Coronary artery (tissue), 2 donors: ENCODE data around the gene GZMB.
"Not testable (repeated sequence)": the region's sequence is repeated elsewhere in the genome, so short reads cannot be mapped to it uniquely, and the experiment has no call there.

Source experiments
- DNase-seq: peaks from one replicate; pipeline ENCODE4 v3.0.0-alpha.2; 2017; ENCODE audit warnings: low spot score
- H3K27ac ChIP-seq, 2 donors: fragments of 200-600 bp; sonication (generic); one replicate each; pipeline ENCODE4 v1.5.1; 2016 to 2019
- H3K4me3 ChIP-seq: fragments of 200-600 bp; sonication (generic); 2 replicates; pipeline ENCODE4 v1.5.1; 2016; ENCODE audit warnings: mild to moderate bottlenecking, moderate library complexity
- TF ChIP-seq, protein P1 (sequence below): fragments of 200-600 bp; sonication (generic); IDR thresholded peaks from one replicate; pipeline ENCODE4 v1.5.1; 2019; ENCODE audit warnings: antibody characterized with exemption

The GZMB gene

GRCh38 chr14:24659916-24660570 is 26.1 kb upstream of the GZMB start:
- TF ChIP-seq, protein P1, sequence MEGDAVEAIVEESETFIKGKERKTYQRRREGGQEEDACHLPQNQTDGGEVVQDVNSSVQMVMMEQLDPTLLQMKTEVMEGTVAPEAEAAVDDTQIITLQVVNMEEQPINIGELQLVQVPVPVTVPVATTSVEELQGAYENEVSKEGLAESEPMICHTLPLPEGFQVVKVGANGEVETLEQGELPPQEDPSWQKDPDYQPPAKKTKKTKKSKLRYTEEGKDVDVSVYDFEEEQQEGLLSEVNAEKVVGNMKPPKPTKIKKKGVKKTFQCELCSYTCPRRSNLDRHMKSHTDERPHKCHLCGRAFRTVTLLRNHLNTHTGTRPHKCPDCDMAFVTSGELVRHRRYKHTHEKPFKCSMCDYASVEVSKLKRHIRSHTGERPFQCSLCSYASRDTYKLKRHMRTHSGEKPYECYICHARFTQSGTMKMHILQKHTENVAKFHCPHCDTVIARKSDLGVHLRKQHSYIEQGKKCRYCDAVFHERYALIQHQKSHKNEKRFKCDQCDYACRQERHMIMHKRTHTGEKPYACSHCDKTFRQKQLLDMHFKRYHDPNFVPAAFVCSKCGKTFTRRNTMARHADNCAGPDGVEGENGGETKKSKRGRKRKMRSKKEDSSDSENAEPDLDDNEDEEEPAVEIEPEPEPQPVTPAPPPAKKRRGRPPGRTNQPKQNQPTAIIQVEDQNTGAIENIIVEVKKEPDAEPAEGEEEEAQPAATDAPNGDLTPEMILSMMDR = no peak
- DNase-seq = no peak
- Histone ChIP-seq H3K27ac (no peak overlapping the region), H3K4me3 (no peak overlapping the region)

DNA sequence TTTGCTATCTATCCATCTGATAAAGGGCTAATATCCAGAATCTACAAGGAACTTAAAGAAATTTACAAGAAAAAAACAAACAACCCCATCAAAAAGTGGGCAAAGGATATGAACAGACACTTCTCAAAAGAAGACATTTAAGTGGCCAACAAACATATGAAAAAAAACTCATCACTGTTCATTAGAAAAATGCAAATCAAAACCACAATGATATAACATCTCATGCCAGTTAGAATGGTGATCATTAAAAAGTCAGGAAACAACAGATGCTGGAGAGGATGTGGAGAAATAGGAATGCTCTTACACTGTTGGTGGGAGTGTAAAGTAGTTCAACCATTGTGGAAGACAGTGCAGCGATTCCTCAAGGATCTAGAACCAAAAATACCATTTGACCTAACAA is 14.4 kb upstream of the GZMB start:
- DNase-seq, H3K27ac ChIP-seq, H3K4me3 ChIP-seq: not testable (repeated sequence)

DNA sequence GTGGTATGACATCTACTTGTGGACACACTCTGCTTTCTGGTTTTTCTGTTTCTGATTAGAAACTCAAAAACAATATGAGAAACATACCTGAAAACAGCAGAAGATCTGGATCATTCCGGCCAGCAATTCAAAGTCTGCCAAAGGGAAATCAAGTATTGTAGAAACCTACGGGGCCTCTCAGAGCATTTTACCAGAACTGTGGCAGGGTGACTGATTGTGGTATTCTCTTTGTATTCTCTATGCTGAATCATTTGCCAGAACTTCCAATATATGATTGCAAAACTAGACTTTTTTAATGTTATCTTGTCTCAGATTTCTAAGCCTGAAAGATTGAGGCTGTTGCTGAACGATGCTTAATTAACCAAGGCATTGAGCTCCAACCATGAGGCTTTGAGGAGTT is 5.9 kb upstream of the GZMB start:
- TF ChIP-seq, protein P1 = no peak
- DNase-seq = no peak
- Histone ChIP-seq H3K27ac (no peak overlapping the region), H3K4me3 (no peak overlapping the region)

- H3K4me3 ChIP-seq = no peak overlapping the region
- no peak for DNase-seq
- H3K27ac ChIP-seq = no peak overlapping the region
- TF ChIP-seq, protein P1 = no peak
These were observed 5.3 kb upstream of the GZMB start for GRCh38 chr14:24639270-24639669.

GRCh38 chr14:24633353-24633752 is 637 bp downstream of the GZMB start:
- TF ChIP-seq, protein P1 = no peak
- no peak overlapping the region for H3K4me3 ChIP-seq
- no peak overlapping the region for H3K27ac ChIP-seq
- no peak for DNase-seq

DNA sequence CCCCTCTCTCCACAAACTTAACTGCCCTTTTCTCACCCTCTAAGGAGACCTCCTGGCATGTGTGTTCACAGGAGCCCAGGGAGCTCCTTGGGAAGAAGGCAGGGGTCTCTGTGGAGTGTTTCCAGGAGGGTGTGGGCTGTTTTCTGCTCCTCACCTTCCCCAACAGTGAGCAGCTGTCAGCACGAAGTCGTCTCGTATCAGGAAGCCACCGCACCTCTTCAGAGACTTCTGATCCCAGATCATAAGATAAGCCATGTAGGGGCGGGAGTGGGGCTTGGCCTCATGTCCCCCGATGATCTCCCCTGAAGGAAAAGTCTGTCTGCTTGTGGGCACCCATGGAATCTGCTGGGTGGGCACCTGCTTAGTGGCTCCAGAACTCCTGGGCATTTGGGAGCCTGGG is 1.2 kb downstream of the GZMB start:
- Histone ChIP-seq H3K27ac (no peak overlapping the region), H3K4me3 (no peak overlapping the region)
- no peak for DNase-seq
- TF ChIP-seq, protein P1 = no peak

GRCh38 chr14:24632336-24632735 is 1.7 kb downstream of the GZMB start:
- TF ChIP-seq, protein P1 = no peak
- Histone ChIP-seq H3K4me3 (no peak overlapping the region), H3K27ac (no peak overlapping the region)
- DNase-seq = no peak
